ENCODE results near the gene GNAZ.

- no peak for TF ChIP-seq POLR2A (IDR thresholded peaks at IDR 0.05)
- TF ChIP-seq CTCF (IDR thresholded peaks at IDR 0.05) = no peak
These were observed 17.1 kb upstream of the GNAZ start for GRCh38 chr22:23053051-23053707.

All from testis (tissue), 2 donors.